Muscle of back (tissue), 11 donors: ENCODE results near the gene LEKR1. TPM values are rescaled to one million over a fixed set of nuclear protein-coding genes. Genes with fewer than 3 reads are reported as not detected.
"Not testable (repeated sequence)": the region's sequence is repeated elsewhere in the genome, so short reads cannot be mapped to it uniquely, and the experiment has no call there.

Experiments
- DNase-seq, 3 donors: peaks; one replicate each; pipeline versions ENCODE4 v3.0.0 to v3.0.0-alpha.2; 2013
- polyA plus RNA-seq, 10 donors: library from polyadenylated mRNA; unstranded; fragments of 120-200 nt; gene quantifications; one replicate each; pipeline ENCODE4 v1.2.1, GENCODE V29; 2013; ENCODE audit not compliant: insufficient read length in 10 of 10

LEKR1 gene
- polyA plus RNA-seq, 10 donors = 0.18 to 1.2 (median 0.56) TPM

GRCh38 chr3:156902916-156903315, 76.8 kb downstream of the LEKR1 start:
- no peak for DNase-seq

- no peak for DNase-seq
Measured at GRCh38 chr3:156906275-156906674, 80.1 kb downstream of the LEKR1 start.

- no peak for DNase-seq
Measured at GRCh38 chr3:156908398-156908797, 82.2 kb downstream of the LEKR1 start.

GRCh38 chr3:156910022-156910421, 83.9 kb downstream of the LEKR1 start:
- DNase-seq = no peak

- not testable (repeated sequence) for DNase-seq
Measured at GRCh38 chr3:156910831-156911230, 84.7 kb downstream of the LEKR1 start.

- not testable (repeated sequence) for DNase-seq
Measured at GRCh38 chr3:156914300-156914699, 88.1 kb downstream of the LEKR1 start.

GRCh38 chr3:156915372-156915771, 89.2 kb downstream of the LEKR1 start:
- no peak for DNase-seq

GRCh38 chr3:156918746-156919145, 92.6 kb downstream of the LEKR1 start:
- no peak for DNase-seq

- no peak for DNase-seq
Measured at GRCh38 chr3:156919818-156920217, 93.7 kb downstream of the LEKR1 start.

GRCh38 chr3:156920399-156920798, 94.2 kb downstream of the LEKR1 start:
- DNase-seq = no peak

- no peak for DNase-seq
Measured at GRCh38 chr3:156923349-156923748, 97.2 kb downstream of the LEKR1 start.

- no peak for DNase-seq
Measured at GRCh38 chr3:156938724-156939123, 112.6 kb downstream of the LEKR1 start.

GRCh38 chr3:156939315-156939714, 113.2 kb downstream of the LEKR1 start:
- DNase-seq = no peak

- DNase-seq = no peak
Measured at GRCh38 chr3:156941311-156941710, 115.2 kb downstream of the LEKR1 start.

GRCh38 chr3:156948402-156949210, 122.5 kb downstream of the LEKR1 start:
- no peak for DNase-seq

GRCh38 chr3:156952011-156952410, 125.9 kb downstream of the LEKR1 start:
- no peak for DNase-seq

- no peak for DNase-seq
Measured at GRCh38 chr3:156957715-156958114, 131.6 kb downstream of the LEKR1 start.

- DNase-seq = no peak
Measured at GRCh38 chr3:156963096-156963495, 136.9 kb downstream of the LEKR1 start.

- DNase-seq = no peak
Measured at GRCh38 chr3:156964577-156964976, 138.4 kb downstream of the LEKR1 start.

GRCh38 chr3:156966349-156966748, 140.2 kb downstream of the LEKR1 start:
- DNase-seq = not testable (repeated sequence)

- no peak for DNase-seq
Measured at GRCh38 chr3:156973954-156974353, 147.8 kb downstream of the LEKR1 start.

GRCh38 chr3:156974931-156975330, 148.8 kb downstream of the LEKR1 start:
- no peak for DNase-seq

- no peak for DNase-seq
Measured at GRCh38 chr3:156975721-156976120, 149.6 kb downstream of the LEKR1 start.

- no peak for DNase-seq
Measured at GRCh38 chr3:156976933-156977332, 150.8 kb downstream of the LEKR1 start.
